NCI-H82 treated with DMSO at 0.1 percent for 48 hours (cell line): ENCODE measurements around the gene PTPRK.
A peak's percentile ranks its signal among the peaks of the same experiment; 100 is the strongest.

Experiments used
- DNase-seq: peaks from one replicate; lab custom pipeline; 2025; ENCODE audit not compliant: unreplicated experiment; lab: John Stamatoyannopoulos, UW

Gene PTPRK

GRCh38 chr6:128350416-128351254 is 169.8 kb downstream of the PTPRK start:
- no peak for DNase-seq

GRCh38 chr6:128347123-128347522 is 173.3 kb downstream of the PTPRK start:
- no peak for DNase-seq

GRCh38 chr6:128346569-128346968 is 173.8 kb downstream of the PTPRK start:
- no peak for DNase-seq

- DNase-seq, result no peak
Measured at GRCh38 chr6:128345278-128345677, 175.1 kb downstream of the PTPRK start.

GRCh38 chr6:128343706-128344105 is 176.7 kb downstream of the PTPRK start:
- DNase-seq, result no peak

GRCh38 chr6:128339635-128340450 is 180.6 kb downstream of the PTPRK start:
- no peak for DNase-seq

GRCh38 chr6:128337619-128338018 is 182.8 kb downstream of the PTPRK start:
- DNase-seq, result no peak

- no peak for DNase-seq
Measured at GRCh38 chr6:128336436-128337095, 183.8 kb downstream of the PTPRK start.

- no peak for DNase-seq
Measured at GRCh38 chr6:128335963-128336362, 184.4 kb downstream of the PTPRK start.

- DNase-seq, result no peak
Measured at GRCh38 chr6:128333581-128334223, 186.7 kb downstream of the PTPRK start.

GRCh38 chr6:128327890-128328289 is 192.5 kb downstream of the PTPRK start:
- DNase-seq, result peak; percentile 34

- DNase-seq, result no peak
Measured at GRCh38 chr6:128323011-128323410, 197.4 kb downstream of the PTPRK start.

GRCh38 chr6:128319946-128320345 is 200.5 kb downstream of the PTPRK start:
- DNase-seq, result no peak

GRCh38 chr6:128319157-128319556 is 201.2 kb downstream of the PTPRK start:
- DNase-seq, result no peak

GRCh38 chr6:128316258-128316929 is 204.0 kb downstream of the PTPRK start:
- DNase-seq, result no peak

GRCh38 chr6:128314190-128314589 is 206.2 kb downstream of the PTPRK start:
- no peak for DNase-seq

GRCh38 chr6:128311944-128312570 is 208.3 kb downstream of the PTPRK start:
- no peak for DNase-seq

GRCh38 chr6:128310451-128310850 is 209.9 kb downstream of the PTPRK start:
- no peak for DNase-seq

GRCh38 chr6:128307671-128308070 is 212.7 kb downstream of the PTPRK start:
- DNase-seq, result no peak

- DNase-seq, result no peak
Measured at GRCh38 chr6:128305976-128306375, 214.4 kb downstream of the PTPRK start.
